IMR-90 (cell line): ENCODE results near the gene ACTC1. TPM values are rescaled to one million over a fixed set of nuclear protein-coding genes. Genes with fewer than 3 reads are reported as not detected.

Source experiments
- ATAC-seq: fragments of 200-7000 bp; cut with Tn5 transposase; 2 replicates; pipeline ENCODE4 v1.9.1; 2020; ENCODE audit warnings: low read depth, mild to moderate bottlenecking, moderate library complexity
- BruUV-seq: library from RNA; stranded (reverse); fragments of 400-500 nt; replicated peaks from 2 replicates; lab custom pipeline; 2021; lab: Mats Ljungman, UMichigan
- CTCF ChIA-PET: fragments of 300-600 bp; formaldehyde crosslinking; extraction: SDS; loops from one replicate; lab custom pipeline; 2021; ENCODE audit warnings: antibody characterized with exemption; lab: Yijun Ruan, JAX
- POLR2A ChIA-PET: fragments of 300-600 bp; sonication (Branson Sonifier 250); formaldehyde crosslinking; loops from one replicate; lab custom pipeline; 2022; ENCODE audit warnings: antibody characterized with exemption; ENCODE audit not compliant: unreplicated experiment; lab: Charles Lee
- DNase-seq: peaks from one replicate; pipeline ENCODE4 v3.0.0; 2013
- H2AFZ ChIP-seq: replicated peaks from 2 replicates; pipeline ENCODE3; 2013; ENCODE audit warnings: low read length, mild to moderate bottlenecking; ENCODE audit not compliant: poor library complexity
- H2AK5ac ChIP-seq: 2 replicates; pipeline ENCODE4 v1.6.1; 2013; ENCODE audit warnings: low read depth, low read length, inconsistent platforms
- H2AK9ac ChIP-seq: replicated peaks from 2 replicates; pipeline ENCODE3; 2013; ENCODE audit warnings: mild to moderate bottlenecking, low read depth, low read length, moderate library complexity; ENCODE audit not compliant: poor library complexity
- H2BK120ac ChIP-seq: 2 replicates; pipeline ENCODE4 v1.6.1; 2013; ENCODE audit warnings: low read depth, low read length, inconsistent platforms
- H2BK15ac ChIP-seq: 3 replicates; pipeline ENCODE4 v1.6.1; 2013; ENCODE audit warnings: low read depth, low read length, inconsistent platforms
- H2BK20ac ChIP-seq: 2 replicates; pipeline ENCODE4 v1.6.1; 2013; ENCODE audit warnings: low read depth, mild to moderate bottlenecking, inconsistent platforms, low read length, moderate library complexity
- H2BK5ac ChIP-seq: 2 replicates; pipeline ENCODE4 v1.6.1; 2013; ENCODE audit warnings: mild to moderate bottlenecking, low read depth, low read length, inconsistent platforms; ENCODE audit not compliant: poor library complexity, severe bottlenecking
- H3K14ac ChIP-seq: replicated peaks from 2 replicates; pipeline ENCODE4 v1.6.1; 2013; ENCODE audit warnings: low read depth, low read length, inconsistent platforms
- H3K18ac ChIP-seq: 2 replicates; pipeline ENCODE4 v1.6.1; 2013; ENCODE audit warnings: low read depth, low read length, control low read depth
- H3K23ac ChIP-seq: 2 replicates; pipeline ENCODE4 v1.6.1; 2013; ENCODE audit warnings: low read depth, low read length, inconsistent platforms
- H3K27ac ChIP-seq: 2 replicates; pipeline ENCODE4 v1.5.1; 2013; ENCODE audit warnings: mild to moderate bottlenecking, control low read depth, low read length; ENCODE audit not compliant: insufficient read depth
- H3K27me3 ChIP-seq: 2 replicates; pipeline ENCODE4 v1.6.1; 2013; ENCODE audit warnings: low read length; ENCODE audit not compliant: control insufficient read depth, insufficient read depth
- H3K36me3 ChIP-seq: 2 replicates; pipeline ENCODE4 v1.6.1; 2013; ENCODE audit warnings: low read length, mixed read lengths; ENCODE audit not compliant: control insufficient read depth, insufficient read depth
- H3K4ac ChIP-seq: 2 replicates; pipeline ENCODE4 v1.6.1; 2013; ENCODE audit warnings: low read depth, low read length, inconsistent platforms
- H3K4me1 ChIP-seq: 2 replicates; pipeline ENCODE4 v1.6.1; 2013; ENCODE audit warnings: low read length, mixed read lengths; ENCODE audit not compliant: control insufficient read depth, insufficient read depth
- H3K4me2 ChIP-seq: 2 replicates; pipeline ENCODE4 v1.6.1; 2013; ENCODE audit warnings: low read depth, mild to moderate bottlenecking, control low read depth, low read length, moderate library complexity
- H3K4me3 ChIP-seq: 2 replicates; pipeline ENCODE4 v1.5.1; 2013; ENCODE audit warnings: low read depth, mild to moderate bottlenecking, control low read depth, low read length, moderate library complexity; ENCODE audit not compliant: insufficient read depth
- H3K56ac ChIP-seq: 2 replicates; pipeline ENCODE4 v1.6.1; 2013; ENCODE audit warnings: low read length, inconsistent platforms; ENCODE audit not compliant: insufficient read depth; ENCODE audit errors: extremely low read depth
- H3K79me1 ChIP-seq, 2 experiments: 2 replicates each; pipeline ENCODE4 v1.6.1; 2013; ENCODE audit warnings: low read length in 2 of 2, inconsistent platforms in 1 of 2, low read depth in 1 of 2
- H3K9ac ChIP-seq: 2 replicates; pipeline ENCODE4 v1.6.1; 2013; ENCODE audit warnings: low read depth, low read length, control low read depth
- H3K9me1 ChIP-seq: 2 replicates; pipeline ENCODE4 v1.6.1; 2013; ENCODE audit warnings: low read length, inconsistent platforms; ENCODE audit not compliant: insufficient read depth
- H3K9me3 ChIP-seq: 2 replicates; pipeline ENCODE4 v1.6.1; 2013; ENCODE audit warnings: low read length; ENCODE audit not compliant: control insufficient read depth, insufficient read depth
- H4K20me1 ChIP-seq: 2 replicates; pipeline ENCODE4 v1.6.1; 2013; ENCODE audit warnings: low read length, inconsistent platforms; ENCODE audit not compliant: insufficient read depth
- H4K5ac ChIP-seq: 2 replicates; pipeline ENCODE4 v1.6.1; 2013; ENCODE audit warnings: mild to moderate bottlenecking, low read depth, low read length, control low read depth
- H4K8ac ChIP-seq, 2 experiments: 2 replicates each; pipeline ENCODE4 v1.6.1; 2013; ENCODE audit warnings: low read depth in 2 of 2, low read length in 2 of 2, control low read depth in 1 of 2, inconsistent platforms in 1 of 2
- H4K91ac ChIP-seq: 2 replicates; pipeline ENCODE4 v1.6.1; 2013; ENCODE audit warnings: low read depth, low read length, inconsistent platforms; ENCODE audit not compliant: insufficient read depth
- BHLHE40 ChIP-seq: fragments of 150-350 bp; IDR thresholded peaks from 2 replicates; pipeline ENCODE4 v1.6.1; 2016; ENCODE audit warnings: mild to moderate bottlenecking, low read depth, low read length
- CEBPB ChIP-seq: IDR thresholded peaks from 2 replicates; pipeline ENCODE4 v1.6.1; 2012; ENCODE audit warnings: low read depth, low read length, improper control_type of control experiment
- CHD1 ChIP-seq: IDR thresholded peaks from 2 replicates; pipeline ENCODE4 v1.6.1; 2012; ENCODE audit warnings: low read depth, low read length, improper control_type of control experiment
- FOS ChIP-seq: fragments of 150-350 bp; IDR thresholded peaks from 2 replicates; pipeline ENCODE4 v1.6.1; 2016; ENCODE audit warnings: low read depth, low read length
- MAFK ChIP-seq: IDR thresholded peaks from 2 replicates; pipeline ENCODE4 v1.6.1; 2012; ENCODE audit warnings: low read depth, low read length, improper control_type of control experiment
- MAZ ChIP-seq: IDR thresholded peaks from 2 replicates; pipeline ENCODE4 v1.6.1; 2012; ENCODE audit warnings: low read depth, mild to moderate bottlenecking, low read length, improper control_type of control experiment, moderate library complexity, borderline replicate concordance
- MXI1 ChIP-seq: IDR thresholded peaks from 2 replicates; pipeline ENCODE4 v1.6.1; 2012; ENCODE audit warnings: low read depth, mild to moderate bottlenecking, low read length, moderate library complexity, borderline replicate concordance
- NFE2L2 ChIP-seq: fragments of 150-350 bp; IDR thresholded peaks from 2 replicates; pipeline ENCODE4 v1.6.1; 2016; ENCODE audit warnings: low read depth, mild to moderate bottlenecking, low read length
- POLR2A ChIP-seq: IDR thresholded peaks from 2 replicates; pipeline ENCODE4 v1.6.1; 2012; ENCODE audit warnings: mild to moderate bottlenecking, low read depth, low read length
- RAD21 ChIP-seq: IDR thresholded peaks from 2 replicates; pipeline ENCODE4 v1.6.1; 2012; ENCODE audit warnings: low read length, improper control_type of control experiment
- RCOR1 ChIP-seq: IDR thresholded peaks from 2 replicates; pipeline ENCODE4 v1.6.1; 2012; ENCODE audit warnings: mild to moderate bottlenecking, low read length, improper control_type of control experiment; ENCODE audit not compliant: insufficient replicate concordance
- RFX5 ChIP-seq: IDR thresholded peaks from 2 replicates; pipeline ENCODE4 v1.8.0; 2012; ENCODE audit warnings: low read depth, mild to moderate bottlenecking, low read length, moderate library complexity
- SMC3 ChIP-seq: fragments of 150-350 bp; IDR thresholded peaks from 2 replicates; pipeline ENCODE4 v1.6.1; 2016; ENCODE audit warnings: low read depth, mild to moderate bottlenecking, antibody characterized with exemption, low read length, moderate library complexity
- USF2 ChIP-seq: fragments of 150-350 bp; IDR thresholded peaks from 2 replicates; pipeline ENCODE4 v1.6.1; 2017; ENCODE audit warnings: mild to moderate bottlenecking, antibody characterized with exemption, low read length, low read depth
- WGBS, 2 experiments: methylation state at CpG; one replicate each; pipeline versions ENCODE4 v1.1.5 to v1.1.7; 2013; ENCODE audit warnings: missing lambda C conversion rate in 2 of 2; ENCODE audit not compliant: insufficient read length in 1 of 2; ENCODE audit errors: extremely low coverage in 2 of 2; 5-methylcytosine and 5-hydroxymethylcytosine counted together
- dilution Hi-C: fragments of 300-500 bp; cut with HindIII; formaldehyde crosslinking; loops from one replicate; pipeline ENCODE4 v1.14.3; 2018; ENCODE audit warnings: low sequenced_read_pairs; ENCODE audit not compliant: unreplicated experiment
- in situ Hi-C: fragments of 300-500 bp; cut with MboI; formaldehyde crosslinking; loops from 3 replicates; pipeline ENCODE4 v1.14.3; 2019; ENCODE audit warnings: low sequenced_read_pairs, inconsistent platforms, mixed read lengths
- intact Hi-C: fragments of 100-400 bp; cut with micrococcal nuclease; formaldehyde crosslinking; loops from 2 replicates; pipeline ENCODE4 v1.10.0; 2022
- polyA plus RNA-seq, 3 experiments: library from polyadenylated mRNA; depleted of rRNA; stranded (reverse); fragments of >200 nt; gene quantifications; 2 replicates each; pipeline ENCODE4 v1.2.3, GENCODE V29; 2012; ENCODE audit warnings: low replicate concordance in 1 of 3
- total RNA-seq: library from RNA; depleted of rRNA; stranded (reverse); fragments of >200 nt; gene quantifications from 2 replicates; pipeline ENCODE4 v1.2.3, GENCODE V29; 2012
- TF ChIP-seq, protein P1 (sequence below): fragments of 150-350 bp; IDR thresholded peaks from 2 replicates; pipeline ENCODE4 v1.6.1; 2016; ENCODE audit warnings: low read depth, mild to moderate bottlenecking, low read length, moderate library complexity, borderline replicate concordance
- TF ChIP-seq, protein P2 (sequence below): conservative IDR thresholded peaks from 2 replicates; pipeline ENCODE4 v1.5.1; 2012; ENCODE audit warnings: mild to moderate bottlenecking, low read depth, low read length, improper control_type of control experiment

The ACTC1 gene
- total and polyA plus RNA-seq, 2 of the 4 experiments (the other 2 are of a cell fraction) = 1.1 to 2.8 TPM

DNA sequence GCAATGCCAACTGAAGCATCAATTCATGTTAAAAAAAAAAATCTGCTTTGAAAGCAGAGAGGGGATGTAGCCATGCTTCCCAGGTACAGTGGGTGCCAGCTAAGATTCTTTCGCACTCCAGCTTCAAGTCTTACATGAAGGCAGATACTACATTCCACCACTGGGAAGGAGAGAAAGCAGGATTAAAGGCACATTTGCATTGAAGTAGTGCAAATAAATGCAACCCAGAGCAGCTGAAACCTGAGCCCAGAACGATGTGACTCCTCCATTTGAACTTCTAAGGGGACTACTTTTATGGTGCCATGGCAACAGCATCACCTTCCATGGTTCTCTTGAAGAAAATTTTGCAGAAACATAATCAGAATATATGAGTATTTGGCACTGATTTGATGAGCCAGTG, 21.4 kb downstream of the ACTC1 start:
- Histone ChIP-seq H2BK15ac (no peak overlapping the region), H3K27me3 (peaks cover 24% of the 10 kb centered on the region), H2BK5ac (no peak overlapping the region), H4K20me1 (no peaks in the 10 kb centered on the region), H3K56ac (no peak overlapping the region), H4K91ac (no peak overlapping the region), H3K23ac (no peak overlapping the region), H2AFZ (no peak overlapping the region), H3K9ac (no peak overlapping the region), H3K79me1 (no peaks in the 10 kb centered on the region), H2BK20ac (no peak overlapping the region), H3K4me2 (no peak overlapping the region), H3K18ac (no peak overlapping the region), H3K9me3 (no peaks in the 10 kb centered on the region), H2BK120ac (no peak overlapping the region), H4K5ac (no peak overlapping the region), H3K14ac (no peak overlapping the region), H3K27ac (no peak overlapping the region), H2AK9ac (no peak overlapping the region), H3K9me1 (no peaks in the 10 kb centered on the region; the same call in 1 of the 2 replicates), H3K4ac (no peak overlapping the region), H3K36me3 (no peaks in the 10 kb centered on the region), H3K4me1 (no peaks in the 10 kb centered on the region), H2AK5ac (no peak overlapping the region), H3K4me3 (no peak overlapping the region), H4K8ac (no peak overlapping the region)
- dilution Hi-C loops = no loop called here
- no TSS peak for BruUV-seq
- no peak for DNase-seq
- in situ Hi-C loops = no loop called here
- no CpG with 5 or more reads among the region's 2 CpGs for WGBS, 2 experiments
- ChIA-PET POLR2A (no interaction called here), CTCF (no interaction called here)
- ATAC-seq = no peak
- intact Hi-C loops = no loop called here
- TF ChIP-seq SMC3 (no peak), CHD1 (no peak), FOS (no peak), RCOR1 (no peak), RAD21 (no peak), USF2 (no peak), POLR2A (no peak), MXI1 (no peak), BHLHE40 (no peak), MAZ (no peak), NFE2L2 (no peak), CEBPB (no peak), MAFK (no peak), RFX5 (no peak)
- TF ChIP-seq, protein P1, sequence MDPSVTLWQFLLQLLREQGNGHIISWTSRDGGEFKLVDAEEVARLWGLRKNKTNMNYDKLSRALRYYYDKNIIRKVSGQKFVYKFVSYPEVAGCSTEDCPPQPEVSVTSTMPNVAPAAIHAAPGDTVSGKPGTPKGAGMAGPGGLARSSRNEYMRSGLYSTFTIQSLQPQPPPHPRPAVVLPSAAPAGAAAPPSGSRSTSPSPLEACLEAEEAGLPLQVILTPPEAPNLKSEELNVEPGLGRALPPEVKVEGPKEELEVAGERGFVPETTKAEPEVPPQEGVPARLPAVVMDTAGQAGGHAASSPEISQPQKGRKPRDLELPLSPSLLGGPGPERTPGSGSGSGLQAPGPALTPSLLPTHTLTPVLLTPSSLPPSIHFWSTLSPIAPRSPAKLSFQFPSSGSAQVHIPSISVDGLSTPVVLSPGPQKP = no peak
- TF ChIP-seq, protein P2, sequence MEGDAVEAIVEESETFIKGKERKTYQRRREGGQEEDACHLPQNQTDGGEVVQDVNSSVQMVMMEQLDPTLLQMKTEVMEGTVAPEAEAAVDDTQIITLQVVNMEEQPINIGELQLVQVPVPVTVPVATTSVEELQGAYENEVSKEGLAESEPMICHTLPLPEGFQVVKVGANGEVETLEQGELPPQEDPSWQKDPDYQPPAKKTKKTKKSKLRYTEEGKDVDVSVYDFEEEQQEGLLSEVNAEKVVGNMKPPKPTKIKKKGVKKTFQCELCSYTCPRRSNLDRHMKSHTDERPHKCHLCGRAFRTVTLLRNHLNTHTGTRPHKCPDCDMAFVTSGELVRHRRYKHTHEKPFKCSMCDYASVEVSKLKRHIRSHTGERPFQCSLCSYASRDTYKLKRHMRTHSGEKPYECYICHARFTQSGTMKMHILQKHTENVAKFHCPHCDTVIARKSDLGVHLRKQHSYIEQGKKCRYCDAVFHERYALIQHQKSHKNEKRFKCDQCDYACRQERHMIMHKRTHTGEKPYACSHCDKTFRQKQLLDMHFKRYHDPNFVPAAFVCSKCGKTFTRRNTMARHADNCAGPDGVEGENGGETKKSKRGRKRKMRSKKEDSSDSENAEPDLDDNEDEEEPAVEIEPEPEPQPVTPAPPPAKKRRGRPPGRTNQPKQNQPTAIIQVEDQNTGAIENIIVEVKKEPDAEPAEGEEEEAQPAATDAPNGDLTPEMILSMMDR = no peak
